NCI-H2029 treated with DMSO at 0.1 percent for 48 hours (cell line): ENCODE data around the gene PSMA2.
A peak's percentile ranks its signal among the peaks of the same experiment; 100 is the strongest.
"Not testable (repeated sequence)": the region's sequence is repeated elsewhere in the genome, so short reads cannot be mapped to it uniquely, and the experiment has no call there.

Source experiments
- DNase-seq: peaks from one replicate; lab custom pipeline; 2025; lab: John Stamatoyannopoulos, UW

The PSMA2 gene

DNA sequence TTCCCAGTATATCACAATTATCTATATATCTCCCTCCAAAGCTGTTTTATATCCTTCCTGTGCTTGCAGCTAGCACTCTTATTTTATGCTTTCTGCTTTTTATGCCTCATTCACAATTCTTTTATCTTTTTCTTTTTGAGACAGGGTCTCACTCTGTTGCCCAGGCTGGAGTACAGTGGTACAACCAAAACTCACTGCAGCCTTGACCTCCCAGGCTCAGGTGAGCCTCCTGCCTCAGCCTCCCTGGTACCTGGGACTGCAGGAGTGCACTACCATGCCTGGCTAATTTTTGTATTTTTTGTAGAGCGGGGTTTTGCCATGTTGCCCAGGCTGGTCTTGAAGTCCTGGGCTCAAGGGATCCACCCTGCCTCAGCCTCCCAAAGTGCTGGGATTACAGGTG is 25.8 kb downstream of the PSMA2 start:
- no peak for DNase-seq

DNA sequence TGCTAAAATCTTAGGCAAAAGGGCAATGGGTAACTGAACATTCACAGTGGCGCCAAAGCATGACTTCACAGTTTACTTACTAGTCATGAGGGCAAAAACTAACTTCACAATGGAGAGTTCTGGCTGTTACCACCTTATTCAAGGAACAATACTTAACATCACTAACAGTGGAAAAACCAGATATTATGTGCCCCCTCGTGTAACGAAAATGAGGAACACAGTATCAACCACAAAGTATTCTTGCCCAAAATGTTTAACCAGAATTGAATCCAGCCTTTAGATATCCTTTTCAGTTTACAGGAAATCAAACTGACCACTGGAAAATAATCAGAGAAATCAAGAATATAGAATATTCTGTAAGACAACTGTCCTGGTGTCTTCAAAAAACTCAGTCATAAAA is 29.6 kb downstream of the PSMA2 start:
- DNase-seq, result no peak

DNA sequence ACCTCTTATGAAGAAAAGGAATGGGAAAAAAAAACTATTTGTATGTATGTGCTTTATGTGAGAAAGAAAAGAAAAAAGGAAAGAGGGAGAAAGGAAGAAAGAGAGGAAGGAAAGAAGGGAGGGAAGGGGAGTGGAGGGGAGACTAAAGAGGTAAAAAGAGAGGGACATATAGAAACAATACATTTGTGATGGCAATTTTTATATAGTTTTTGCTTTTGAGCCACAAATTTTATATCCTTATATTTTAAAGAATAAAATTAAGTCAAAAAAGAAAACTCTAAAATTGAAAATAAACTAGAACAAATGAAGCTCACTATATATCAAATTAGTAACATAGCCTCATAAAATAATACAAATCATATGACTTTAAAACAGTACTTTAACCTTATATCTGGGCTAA is 31.1 kb downstream of the PSMA2 start:
- DNase-seq, result no peak

DNA sequence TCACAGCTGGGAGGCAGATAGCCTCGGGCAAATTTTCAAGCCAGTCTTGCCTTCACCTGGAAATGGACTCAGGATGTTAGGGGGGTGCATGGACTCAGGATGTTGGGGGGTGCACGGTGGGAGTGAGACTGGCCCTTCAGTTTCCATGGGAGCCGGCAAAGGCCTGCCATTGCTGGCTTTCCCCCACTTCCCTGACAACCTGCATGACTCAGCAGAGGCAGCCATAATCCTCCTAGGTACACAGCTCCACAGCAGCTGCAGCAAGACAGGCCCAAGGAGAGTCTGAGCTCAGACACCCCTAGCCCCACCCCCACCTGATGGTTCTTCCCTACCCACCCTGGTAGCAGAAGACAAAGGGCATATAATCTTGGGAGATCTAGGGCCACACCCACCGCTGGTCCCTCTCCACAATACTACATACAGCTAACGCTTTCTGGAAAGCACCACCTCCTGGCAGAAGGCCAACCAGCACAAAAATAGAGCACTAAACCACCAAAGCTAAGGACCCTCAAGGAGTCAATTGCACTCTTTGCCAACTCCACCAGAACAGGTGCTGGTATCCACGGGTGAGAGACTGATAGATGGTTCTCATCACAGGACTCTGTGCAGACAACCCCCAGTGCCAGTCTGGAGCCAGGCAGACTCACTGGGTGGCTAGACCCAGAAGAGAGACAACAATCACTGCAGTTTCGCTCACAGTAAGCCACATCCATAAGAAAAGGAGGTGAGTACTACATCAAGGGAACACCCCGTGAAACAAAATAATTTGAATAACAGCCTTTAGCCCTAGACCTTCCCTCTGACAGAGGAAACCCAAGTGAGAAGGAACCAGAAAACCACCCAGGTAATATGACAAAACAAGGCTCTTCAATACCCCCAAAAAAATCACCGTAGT is 38.4 kb downstream of the PSMA2 start:
- peak; percentile 74 for DNase-seq

DNA sequence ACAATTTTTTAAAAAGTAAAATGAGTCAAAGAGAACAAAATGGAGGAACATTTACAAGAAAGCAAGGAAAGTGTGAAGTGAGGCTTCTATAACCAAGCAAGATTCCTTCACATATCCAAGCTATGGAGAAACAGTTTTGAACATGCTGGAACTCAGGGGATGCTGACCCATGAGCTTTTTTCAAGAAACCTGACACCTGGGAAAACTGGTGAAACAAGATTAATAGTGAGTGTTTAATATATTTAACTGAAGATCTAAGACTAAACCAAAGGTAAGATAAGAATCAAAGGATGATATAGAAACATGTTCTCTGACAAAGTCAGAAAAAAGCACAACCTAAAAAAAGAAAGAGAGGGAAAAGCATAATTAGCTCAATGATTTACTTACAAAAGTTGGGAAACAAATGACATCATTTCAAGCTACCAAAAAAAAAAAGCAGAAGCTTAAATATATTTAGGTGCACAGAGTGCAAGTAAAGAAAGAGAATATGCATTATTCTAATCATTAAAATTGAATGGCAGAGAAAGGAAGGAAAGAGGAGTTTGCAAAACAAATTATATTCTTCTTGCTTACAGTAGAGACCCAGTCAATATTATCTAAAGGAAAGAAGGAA is 45.0 kb downstream of the PSMA2 start:
- no peak for DNase-seq

DNA sequence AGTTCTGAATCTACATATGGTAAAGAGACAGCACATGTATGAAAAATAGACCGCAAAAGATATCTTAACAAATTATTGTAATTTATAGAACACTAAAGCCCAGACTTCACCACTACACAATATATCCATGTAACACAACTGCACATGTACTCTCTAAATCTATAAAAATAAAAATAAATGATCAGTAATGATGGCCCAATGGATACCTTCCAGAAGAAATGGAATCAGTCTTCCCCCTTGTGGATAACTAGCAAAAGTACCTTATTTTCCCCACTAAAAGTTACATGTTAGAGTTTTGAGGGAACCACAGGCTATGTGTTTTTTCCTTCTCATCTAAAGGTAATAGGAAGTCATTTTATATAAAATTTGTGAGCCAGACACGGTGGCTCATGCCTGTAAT is 45.8 kb downstream of the PSMA2 start:
- no peak for DNase-seq

DNA sequence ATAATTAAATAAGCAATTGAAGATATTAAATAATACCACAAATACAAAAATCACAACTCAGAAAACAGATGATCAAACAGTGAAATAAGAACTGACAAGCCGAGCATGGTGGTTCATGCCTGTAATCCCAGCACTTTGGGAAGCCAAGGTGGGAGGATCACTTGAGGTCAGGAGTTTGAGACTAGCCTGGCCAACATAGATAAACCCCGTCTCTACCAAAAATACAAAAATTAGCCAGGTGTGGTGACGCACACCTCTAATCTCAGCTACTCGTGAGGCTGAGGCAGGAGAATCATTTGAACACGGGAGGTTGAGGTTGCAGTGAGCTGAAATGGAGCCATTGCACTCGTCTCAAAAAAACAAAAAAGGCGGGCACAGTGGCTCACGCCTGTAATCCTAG is 46.8 kb downstream of the PSMA2 start:
- DNase-seq, result not testable (repeated sequence)

DNA sequence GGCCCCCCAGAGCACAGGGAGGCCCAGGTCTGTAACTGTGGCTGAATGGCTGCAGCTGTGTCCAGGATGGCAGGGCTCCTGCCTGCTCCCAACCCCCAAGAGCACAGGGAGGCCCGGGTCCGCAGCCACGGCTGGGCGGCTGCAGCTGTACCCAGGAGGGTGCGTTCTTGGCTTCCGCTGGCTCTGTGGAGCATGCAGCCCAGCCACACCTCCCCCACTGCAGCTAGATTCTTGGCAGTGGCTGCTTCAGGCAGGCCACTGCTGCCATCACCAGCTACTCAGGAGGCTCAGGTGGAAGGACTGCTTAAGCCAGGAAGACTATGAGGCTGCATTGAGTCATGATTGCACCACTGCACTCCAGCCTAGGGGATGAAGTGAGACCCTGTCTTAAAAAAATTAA is 48.0 kb downstream of the PSMA2 start:
- peak; percentile 22 for DNase-seq

DNA sequence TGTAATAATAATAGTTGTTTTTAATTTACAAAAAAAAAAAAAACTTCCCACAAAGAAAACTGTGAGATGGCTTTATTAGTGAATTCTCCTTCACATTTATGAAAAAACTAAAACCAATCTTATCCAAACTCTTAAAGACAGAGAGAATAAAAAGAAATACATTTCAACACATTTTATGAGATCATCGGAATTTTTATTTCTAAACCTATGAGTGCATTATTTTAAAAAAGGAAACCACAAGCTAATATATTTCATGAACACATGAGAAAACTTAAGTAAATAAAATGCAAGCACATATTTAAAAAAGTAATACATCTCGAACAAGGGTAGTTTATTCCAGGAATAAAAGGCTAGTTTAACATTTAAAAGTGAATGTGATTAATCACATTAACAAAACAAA is 51.6 kb downstream of the PSMA2 start:
- no peak for DNase-seq

DNA sequence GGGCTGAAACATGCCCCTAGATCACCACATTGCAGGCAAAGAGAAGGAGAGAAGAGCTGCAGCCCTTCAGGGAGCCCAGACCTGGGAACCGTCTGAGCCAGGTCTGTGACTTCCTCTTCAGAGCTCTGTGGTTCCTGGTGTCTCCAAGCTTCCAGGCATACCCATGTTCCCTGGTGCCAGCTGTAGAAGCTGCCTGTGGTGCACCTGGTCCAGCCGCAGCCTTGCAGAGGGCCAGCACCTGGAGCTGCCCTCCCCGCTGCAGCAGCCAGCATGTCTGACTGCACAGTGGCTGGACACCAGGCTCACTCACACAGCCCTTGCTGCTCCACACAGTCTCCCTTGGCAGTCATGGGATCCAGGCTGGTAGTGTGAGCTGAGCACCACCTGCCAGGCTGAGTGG is 53.7 kb downstream of the PSMA2 start:
- no peak for DNase-seq

DNA sequence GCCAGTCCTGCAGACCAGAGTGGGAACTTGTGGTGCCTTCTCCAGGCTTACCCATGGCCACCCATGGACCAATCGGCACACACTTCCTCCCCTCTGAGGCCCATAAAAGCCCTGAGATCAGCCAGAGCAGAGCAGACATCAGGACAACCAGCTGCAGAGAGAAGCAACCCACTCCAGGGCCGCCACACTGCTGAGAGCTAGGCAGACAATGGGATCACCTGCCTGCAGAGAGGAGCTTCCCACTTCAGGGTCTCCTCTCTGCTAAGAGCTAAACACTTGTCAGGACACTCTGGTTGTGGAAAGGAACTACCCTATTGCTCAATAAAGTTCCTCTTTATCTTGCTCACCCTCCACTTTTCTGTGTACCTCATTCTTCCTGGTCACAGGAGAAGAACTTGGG is 54.1 kb downstream of the PSMA2 start:
- DNase-seq, result peak; percentile 41

DNA sequence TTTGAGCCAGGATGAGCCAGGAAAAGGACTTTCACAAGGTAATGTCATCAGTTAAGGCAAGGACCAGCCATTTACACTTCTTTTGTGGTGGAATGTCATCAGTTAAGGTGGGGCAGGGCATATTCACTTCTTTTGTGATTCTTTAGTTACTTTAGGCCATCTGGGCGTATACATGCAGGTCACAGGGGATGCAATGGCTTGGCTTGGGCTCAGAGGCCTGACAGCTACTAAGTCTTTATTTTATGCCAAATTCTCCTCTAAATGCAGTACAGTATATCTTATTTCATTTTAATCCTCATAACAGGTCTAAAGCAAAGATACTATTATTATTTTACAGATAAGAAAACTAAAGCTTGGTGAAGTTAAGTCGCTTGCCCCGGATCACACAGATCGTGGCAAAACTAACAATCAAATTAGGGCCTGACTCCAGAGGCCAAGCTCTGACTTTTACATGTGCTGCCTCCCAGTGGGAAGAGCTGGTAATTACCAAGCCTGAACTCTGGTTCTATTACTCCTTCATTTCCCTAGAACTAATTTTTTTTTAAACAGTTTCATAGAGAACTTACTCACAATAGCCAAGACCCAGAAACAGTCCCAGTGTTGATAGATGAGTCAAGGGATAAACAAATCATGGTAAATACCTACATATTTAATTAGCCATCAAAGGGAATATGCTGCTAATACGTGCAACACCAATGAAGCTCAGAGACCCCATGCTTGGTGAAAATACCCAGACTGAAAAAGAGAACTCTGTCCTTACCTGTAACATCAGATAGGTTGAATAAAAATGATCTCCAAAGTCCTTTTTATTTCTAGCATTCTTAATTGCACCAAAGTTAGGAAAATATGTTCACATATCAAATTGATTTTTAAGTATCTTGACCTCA is 55.5 kb downstream of the PSMA2 start:
- no peak for DNase-seq

DNA sequence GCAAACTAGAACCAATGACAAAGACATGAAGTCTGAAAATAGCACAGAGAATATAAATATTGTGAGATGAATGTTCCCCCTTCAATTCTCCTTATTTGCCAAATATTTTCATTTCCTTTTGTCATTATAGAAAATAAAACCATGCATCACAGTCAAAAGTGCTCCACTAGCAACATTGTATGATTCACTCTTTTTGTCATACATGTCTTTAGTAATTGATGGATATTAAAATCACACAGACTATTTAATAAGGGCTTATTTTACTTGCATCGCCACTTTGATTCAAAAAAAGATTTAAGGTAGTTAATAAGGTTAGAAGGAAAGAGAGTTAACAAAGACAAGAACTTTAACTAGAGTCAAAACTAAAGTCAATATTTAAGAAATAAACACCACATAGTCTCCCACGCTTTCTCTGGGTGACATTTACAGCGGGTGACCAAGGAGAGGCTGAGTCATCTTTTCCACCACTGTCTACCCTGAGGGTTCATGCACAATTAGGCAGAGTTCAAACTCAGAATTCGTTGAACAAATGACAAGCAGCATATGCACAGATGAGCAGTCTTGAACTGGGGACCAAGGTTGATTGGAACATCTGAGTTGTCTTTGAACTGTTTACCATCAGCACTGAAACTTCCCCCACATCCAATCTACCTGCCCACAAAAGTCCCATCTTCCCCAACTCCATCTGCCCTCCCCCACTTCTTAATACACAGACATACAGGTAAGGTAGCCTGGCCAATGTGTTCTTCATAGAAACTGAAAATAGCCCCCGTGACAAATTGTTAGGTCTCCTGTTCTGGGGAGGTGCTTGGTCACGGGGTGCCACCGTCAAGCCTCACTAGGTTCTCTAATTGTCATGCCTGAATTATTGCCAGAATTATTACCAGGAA is 62.6 kb downstream of the PSMA2 start:
- no peak for DNase-seq

DNA sequence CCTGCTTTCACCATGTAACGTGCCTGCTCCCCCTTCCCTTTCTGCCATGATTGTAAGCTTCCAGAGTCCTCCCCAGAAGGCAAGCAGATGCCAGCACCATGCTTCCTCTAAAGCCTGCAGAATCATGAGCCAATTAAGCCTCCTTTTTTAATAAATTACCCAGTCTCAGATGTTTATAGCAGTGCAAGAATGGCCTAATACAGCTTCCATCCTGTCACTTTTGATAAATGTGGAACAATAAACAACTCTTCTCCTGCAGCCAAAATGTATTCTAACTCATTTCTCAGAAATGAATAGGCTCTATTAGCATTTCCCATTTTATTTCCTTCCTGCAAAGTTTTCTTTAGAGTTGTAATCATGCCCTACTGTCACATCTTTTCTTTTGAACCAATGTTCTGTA is 63.5 kb downstream of the PSMA2 start:
- no peak for DNase-seq
